HG03097 (cell line): ENCODE results near the gene FGF22.
"Not testable (repeated sequence)": the region's sequence is repeated elsewhere in the genome, so short reads cannot be mapped to it uniquely, and the experiment has no call there.

Experiments used
- ATAC-seq: cut with Tn5 transposase; IDR thresholded peaks from one replicate; pipeline ENCODE4 v1.9.1; 2021; ENCODE audit not compliant: unreplicated experiment, low FRiP score

FGF22 gene

GRCh38 chr19:605061-605971 is 34.4 kb upstream of the FGF22 start:
- not testable (repeated sequence) for ATAC-seq

GRCh38 chr19:607301-608154 is 32.2 kb upstream of the FGF22 start:
- ATAC-seq, result no peak

- no peak for ATAC-seq
Observed at GRCh38 chr19:608155-609003, 31.3 kb upstream of the FGF22 start.

DNA sequence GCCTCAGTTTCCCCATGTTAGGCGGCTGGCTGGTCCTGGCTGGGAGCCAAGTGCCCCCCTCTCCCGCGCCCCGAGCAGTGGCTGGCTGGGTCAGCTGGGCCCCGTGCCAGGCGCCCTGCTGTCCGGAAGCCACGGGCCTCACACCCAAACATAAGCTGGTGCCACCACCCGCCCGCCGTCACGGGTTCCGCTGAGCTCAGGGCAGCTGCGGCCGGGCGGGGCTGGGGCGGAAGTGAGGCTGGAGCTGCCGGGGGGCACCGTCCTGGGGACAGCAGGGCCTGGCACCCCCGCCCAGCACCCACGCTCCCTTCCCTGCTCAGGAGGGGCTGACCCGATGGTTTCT is 30.7 kb upstream of the FGF22 start:
- ATAC-seq, result no peak

DNA sequence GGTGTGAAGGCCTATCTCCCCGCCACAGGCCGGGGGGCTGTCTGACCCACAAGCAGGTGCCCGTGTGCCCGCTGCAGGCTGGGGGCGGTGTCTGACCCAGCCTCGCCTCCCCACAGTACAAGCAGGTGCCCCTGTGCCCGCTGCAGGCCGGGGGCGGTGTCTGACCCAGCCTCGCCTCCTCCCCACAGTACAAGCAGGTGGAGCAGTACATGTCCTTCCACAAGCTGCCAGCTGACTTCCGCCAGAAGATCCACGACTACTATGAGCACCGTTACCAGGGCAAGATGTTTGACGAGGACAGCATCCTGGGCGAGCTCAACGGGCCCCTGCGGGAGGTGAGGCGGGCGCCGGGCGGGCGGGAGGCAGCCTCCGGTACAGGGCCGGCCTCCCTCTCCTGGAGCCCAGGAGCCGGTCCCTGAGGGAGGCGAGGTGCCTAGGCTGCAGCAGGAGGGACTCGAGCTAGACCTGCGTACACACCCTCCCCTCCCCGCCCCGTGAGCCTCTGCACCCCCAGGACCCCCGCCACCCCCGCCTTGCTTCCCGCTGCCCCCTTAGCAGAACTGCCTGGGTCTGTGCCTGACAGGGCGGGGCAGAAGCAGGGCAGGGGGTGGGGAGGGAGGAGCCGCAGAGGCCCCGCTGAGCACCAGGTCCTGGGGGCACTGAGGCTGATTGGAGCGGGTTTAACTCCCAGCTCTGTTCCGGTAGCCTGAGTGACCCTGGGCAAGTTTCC is 29.4 kb upstream of the FGF22 start:
- no peak for ATAC-seq

DNA sequence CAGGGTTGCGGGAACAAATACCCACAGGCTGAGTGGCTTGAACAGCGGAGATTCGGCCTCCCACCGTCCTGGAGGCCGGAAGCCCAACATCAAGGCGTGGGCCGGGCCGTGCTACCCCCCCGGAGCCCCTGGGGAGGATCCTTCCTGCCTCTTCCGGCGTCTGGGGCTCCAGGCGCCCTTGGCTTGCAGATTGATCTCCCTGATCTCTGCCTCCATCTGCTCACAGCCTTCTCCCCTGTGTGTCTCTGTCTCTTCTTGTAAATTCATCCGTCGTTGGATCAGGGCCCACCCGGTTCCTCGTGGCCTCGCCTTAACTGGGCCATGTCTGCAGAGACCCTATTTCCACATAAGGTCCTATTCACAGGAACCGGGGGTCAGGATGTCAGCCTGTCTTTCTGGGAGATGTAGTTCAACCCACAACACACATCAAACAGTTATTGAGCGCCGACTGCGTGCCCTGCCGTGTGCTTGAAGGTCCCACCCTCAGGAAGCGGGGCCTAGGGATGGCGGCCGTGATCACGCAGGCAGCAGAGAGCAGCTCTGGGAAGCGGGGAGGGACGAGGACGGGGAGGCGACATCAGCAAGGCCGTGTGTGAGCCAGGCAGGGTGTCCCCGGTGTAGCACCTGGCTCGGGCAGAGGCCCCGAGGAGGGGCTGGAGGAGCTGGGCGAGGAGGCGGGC is 28.7 kb upstream of the FGF22 start:
- ATAC-seq, result no peak

DNA sequence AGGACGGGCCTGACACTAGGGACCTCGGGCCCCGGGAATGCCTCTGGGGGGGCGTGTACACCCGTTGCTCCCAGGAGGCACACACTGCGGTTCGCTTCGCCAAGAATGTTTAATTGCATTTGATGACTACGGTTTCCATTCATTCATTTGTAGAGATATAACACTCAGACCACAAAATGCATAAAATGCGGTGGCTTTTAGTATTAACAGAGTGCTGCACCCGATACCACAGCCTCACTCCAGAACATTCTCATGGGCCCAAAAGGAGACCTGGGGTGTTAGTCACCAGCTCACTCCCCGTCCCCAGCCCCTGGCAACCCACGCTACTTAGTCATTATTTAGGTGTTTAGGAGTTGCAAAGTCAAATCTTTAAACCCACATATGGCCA is 28.2 kb upstream of the FGF22 start:
- no peak for ATAC-seq

DNA sequence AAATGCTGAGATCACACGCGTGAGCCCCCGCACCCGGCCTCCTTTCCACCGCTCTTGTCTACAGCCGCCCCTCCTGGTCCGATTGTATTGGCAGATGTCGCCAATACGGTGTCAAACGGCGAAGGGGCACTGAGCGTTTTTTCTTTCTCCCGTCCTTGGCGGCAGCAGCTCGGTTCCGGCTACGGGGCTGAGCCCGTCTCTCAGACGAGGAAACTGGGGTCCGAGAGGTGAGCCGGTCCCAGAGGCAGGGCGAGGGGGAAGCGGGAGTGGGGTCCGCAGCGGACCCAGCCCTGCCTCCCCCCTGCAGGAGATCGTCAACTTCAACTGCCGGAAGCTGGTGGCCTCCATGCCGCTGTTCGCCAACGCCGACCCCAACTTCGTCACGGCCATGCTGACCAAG is 26.7 kb upstream of the FGF22 start:
- no peak for ATAC-seq

- ATAC-seq, result no peak
Observed at GRCh38 chr19:613732-614567, 25.7 kb upstream of the FGF22 start.

DNA sequence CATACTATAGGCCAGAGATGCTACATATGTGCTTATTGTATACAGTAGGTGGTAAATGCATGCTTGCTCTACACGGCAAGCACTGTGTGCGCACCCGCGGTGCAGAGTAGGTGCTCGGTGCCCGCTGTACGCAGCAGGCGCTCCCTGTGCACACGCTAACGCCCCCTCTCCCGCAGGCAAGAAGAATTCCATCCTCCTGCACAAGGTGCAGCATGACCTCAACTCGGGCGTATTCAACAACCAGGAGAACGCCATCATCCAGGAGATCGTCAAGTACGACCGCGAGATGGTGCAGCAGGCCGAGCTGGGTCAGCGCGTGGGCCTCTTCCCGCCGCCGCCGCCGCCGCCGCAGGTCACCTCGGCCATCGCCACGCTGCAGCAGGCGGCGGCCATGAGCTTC is 24.1 kb upstream of the FGF22 start:
- no peak for ATAC-seq

GRCh38 chr19:616062-616700 is 23.5 kb upstream of the FGF22 start:
- no peak for ATAC-seq

DNA sequence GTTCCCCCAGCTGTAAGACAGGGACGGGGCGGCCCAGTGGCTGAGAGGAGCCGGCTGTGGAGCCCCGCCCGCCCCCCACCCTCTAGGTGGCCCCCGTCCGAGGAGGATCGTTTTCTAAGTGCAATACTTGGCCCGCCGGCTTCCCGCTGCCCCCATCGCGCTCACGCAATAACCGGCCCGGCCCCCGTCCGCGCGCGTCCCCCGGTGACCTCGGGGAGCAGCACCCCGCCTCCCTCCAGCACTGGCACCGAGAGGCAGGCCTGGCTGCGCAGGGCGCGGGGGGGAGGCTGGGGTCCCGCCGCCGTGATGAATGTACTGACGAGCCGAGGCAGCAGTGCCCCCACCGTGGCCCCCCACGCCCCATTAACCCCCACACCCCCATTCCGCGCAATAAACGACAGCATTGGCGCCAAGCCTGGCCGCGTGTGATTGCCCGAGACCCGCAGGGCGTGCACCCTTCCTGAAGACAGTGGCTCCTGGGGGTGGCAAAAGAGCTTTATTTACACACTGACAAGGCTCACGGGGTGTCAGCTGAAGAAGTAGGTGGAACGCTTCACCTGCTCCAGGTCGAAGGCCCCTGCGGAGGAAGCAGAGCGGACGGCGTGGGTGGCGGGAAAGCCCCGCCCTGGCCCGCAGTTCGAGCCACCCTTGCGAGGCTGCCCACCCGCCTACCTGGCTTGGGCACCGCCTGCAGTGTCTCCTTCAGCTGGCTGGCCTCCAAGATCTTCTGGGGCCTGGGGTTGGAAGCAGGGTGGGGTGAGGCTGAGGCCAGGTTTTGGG is 22.7 kb upstream of the FGF22 start:
- ATAC-seq, result no peak

DNA sequence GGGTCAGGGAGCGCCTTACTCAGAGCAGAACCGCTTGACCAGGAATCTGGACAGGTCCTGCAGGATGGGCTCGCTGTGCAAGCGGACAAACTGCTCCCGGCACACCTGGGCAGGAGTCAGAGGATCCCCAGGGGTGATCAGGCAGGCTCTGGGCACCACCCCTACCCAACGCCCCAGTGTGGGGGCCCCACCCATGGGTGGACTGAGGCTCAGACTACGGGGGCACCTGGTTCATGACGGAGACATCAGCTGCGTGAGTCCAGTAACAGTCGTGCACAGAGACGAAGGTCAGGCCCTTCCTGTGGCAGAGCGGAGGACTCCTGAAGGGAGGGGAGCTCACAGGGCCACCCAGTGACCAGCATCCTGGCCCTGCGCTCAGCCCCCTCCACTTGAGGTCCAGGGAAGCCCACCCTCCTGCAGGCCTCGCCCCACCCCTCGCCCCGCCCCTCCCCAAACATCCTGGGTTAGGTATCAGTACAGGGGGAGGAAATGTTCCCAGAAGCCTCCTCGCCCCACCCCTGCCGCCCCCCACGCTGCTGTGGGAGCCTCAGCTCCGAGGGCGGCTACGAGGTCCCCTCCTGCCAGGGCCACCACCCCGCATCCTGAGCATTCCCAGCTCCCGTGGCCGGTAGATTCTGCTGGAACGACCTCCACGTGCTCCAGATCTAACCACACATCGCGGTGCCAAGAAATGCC is 22.0 kb upstream of the FGF22 start:
- no peak for ATAC-seq

DNA sequence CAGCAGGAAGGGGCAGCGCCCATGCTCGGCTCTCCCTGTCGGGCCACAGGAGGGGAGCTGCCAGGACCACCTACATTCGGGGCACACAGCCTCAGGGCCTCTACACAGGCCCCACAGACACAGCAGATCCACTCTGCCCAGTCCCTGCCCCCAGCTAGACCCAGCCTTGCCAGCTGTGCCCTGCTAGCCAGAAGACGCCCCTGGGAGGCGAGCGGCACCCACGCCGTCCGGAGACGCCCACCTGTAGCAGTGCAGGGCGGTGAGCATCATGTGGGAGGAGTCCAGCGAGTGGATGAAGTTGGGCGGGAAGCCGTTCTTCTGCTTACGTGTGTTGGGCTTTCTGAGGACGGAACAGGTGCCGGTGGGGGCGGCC is 21.4 kb upstream of the FGF22 start:
- no peak for ATAC-seq

DNA sequence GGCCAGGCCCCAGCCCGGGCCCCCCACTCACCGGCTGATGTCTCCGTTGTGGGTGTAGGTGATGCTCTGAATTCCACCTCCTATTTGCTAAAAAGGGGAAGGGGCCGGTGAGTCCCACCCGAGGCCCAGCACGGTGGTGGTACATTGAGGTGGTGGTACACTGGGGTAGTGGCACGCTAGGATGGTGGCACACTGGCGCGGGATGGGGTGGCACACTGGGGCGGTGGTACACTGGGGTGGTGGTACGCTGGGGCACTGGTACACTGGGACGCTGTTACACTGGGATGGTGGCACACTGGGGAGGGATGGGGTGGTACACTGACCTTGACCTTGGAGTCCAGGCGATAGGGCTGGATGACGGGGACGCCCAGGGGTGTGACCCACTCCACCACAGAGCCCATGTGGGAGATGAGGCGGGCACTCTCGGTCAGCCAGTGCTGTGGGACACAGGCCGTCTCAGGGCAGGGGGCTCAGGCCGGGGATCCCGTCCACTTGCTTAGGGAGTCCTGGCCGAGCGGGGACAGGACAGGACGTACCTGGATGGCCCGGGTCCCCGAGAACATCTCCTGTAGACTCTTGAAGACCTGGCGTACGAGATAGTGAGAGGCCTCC is 20.9 kb upstream of the FGF22 start:
- no peak for ATAC-seq

DNA sequence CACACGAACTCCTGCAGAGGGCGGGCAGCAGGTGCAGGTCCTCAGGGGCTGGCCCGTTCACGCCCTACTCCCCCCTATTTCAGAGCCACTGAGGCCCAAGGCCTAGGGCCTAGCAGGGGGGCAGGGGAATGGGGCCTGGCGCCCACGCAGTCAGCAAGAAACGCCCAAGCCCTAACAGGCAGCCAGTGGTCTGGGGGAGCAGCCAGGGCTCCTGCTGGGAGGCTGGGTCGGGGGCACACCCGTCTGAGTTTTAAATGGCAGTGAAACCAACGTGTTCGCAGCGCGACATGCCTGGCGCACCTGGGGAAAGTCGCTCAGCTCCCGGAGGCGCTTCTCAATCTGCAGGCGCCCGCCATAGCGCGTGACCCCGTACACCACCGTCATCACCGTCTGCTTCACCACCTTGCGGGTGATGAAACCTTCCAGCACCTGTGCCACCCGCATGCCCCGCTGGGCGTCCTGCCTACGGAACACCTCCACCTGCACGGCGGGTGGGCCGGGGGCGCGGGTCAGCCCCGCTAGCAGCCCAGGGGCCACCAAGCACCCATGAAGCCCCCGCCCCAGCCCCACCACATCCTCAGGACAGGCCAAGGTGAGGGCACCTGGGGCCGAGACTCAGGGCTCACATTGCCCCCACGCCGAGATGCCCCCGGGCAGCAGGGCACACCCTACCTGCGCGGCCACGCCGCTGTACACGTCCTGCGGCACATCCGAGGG is 20.2 kb upstream of the FGF22 start:
- no peak for ATAC-seq
